K562 treated with DMSO at 1 percent for 4 hours (cell line): ENCODE results near the gene KRTAP9-2. TPM values are rescaled to one million over a fixed set of nuclear protein-coding genes. Genes with fewer than 3 reads are reported as not detected.

ENCODE experiments used
- total RNA-seq: library from RNA; unstranded; fragments of 300-600 nt; gene quantifications from 2 replicates; pipeline ENCODE4 v1.2.3, GENCODE V29; 2022; ENCODE audit not compliant: insufficient read depth

KRTAP9-2 gene
- total RNA-seq: not detected in 2 replicates

GRCh38 chr17:41226598-41227095 is at the start of gene KRTAP9-2:
KRTAP9-2 (plus strand) TSS chr17:41226648; CDS start chr17:41226655, 7 bp downstream.

GRCh38 chr17:41177727-41178271 is 48.6 kb upstream of the KRTAP9-2 start, which contains the start of gene KRTAP4-2:
KRTAP4-2 (minus strand) TSS chr17:41178221; CDS start chr17:41178164, 57 bp downstream.

GRCh38 chr17:41184480-41184961 is 41.9 kb upstream of the KRTAP9-2 start, which contains the start of gene KRTAP4-1:
KRTAP4-1 (minus strand) TSS chr17:41184911; CDS start chr17:41184854, 57 bp downstream.

GRCh38 chr17:41189837-41190318 is 36.6 kb upstream of the KRTAP9-2 start, which contains the start of gene KRTAP9-1:
KRTAP9-1 (plus strand) TSS chr17:41189887; CDS start chr17:41189887, 0 bp downstream.

GRCh38 chr17:41232399-41233105 is 6.1 kb downstream of the KRTAP9-2 start, which contains the start of gene KRTAP9-3:
KRTAP9-3 (plus strand) TSS chr17:41232449; CDS start chr17:41232502, 53 bp downstream.

GRCh38 chr17:41237949-41238437 is 11.5 kb downstream of the KRTAP9-2 start, which contains the start of gene KRTAP9-8:
KRTAP9-8 (plus strand) TSS chr17:41237999; CDS start chr17:41238052, 53 bp downstream.

GRCh38 chr17:41249637-41250240 is 23.3 kb downstream of the KRTAP9-2 start, which contains the start of gene KRTAP9-4:
KRTAP9-4 (plus strand) TSS chr17:41249687; CDS start chr17:41249721, 34 bp downstream.

GRCh38 chr17:41255381-41256290 is 29.2 kb downstream of the KRTAP9-2 start, which contains the start of gene KRTAP9-9:
KRTAP9-9 (plus strand) TSS chr17:41255384.

GRCh38 chr17:41265078-41265477 is 38.6 kb downstream of the KRTAP9-2 start, which contains the start of gene KRTAP9-6:
KRTAP9-6 (plus strand) TSS chr17:41265378; CDS start chr17:41265378, 0 bp downstream.

GRCh38 chr17:41275648-41276190 is 49.3 kb downstream of the KRTAP9-2 start, which contains the start of gene KRTAP9-7:
KRTAP9-7 (plus strand) TSS chr17:41275698; CDS start chr17:41275698, 0 bp downstream.

Other genes with a start within 250 kb of the KRTAP9-2 start
- gene KRT40, start 242.3 kb upstream of the KRTAP9-2 start, total RNA-seq: not detected in 2 replicates
- gene KRTAP3-3, start 232.5 kb upstream of the KRTAP9-2 start, total RNA-seq: not detected in 2 replicates
- not detected in 2 replicates for gene KRTAP3-2, start 226.7 kb upstream of the KRTAP9-2 start, total RNA-seq
- gene KRTAP3-1, start 217.5 kb upstream of the KRTAP9-2 start, total RNA-seq: not detected in 2 replicates
- gene KRTAP1-5, start 199.4 kb upstream of the KRTAP9-2 start, total RNA-seq: not detected in 2 replicates
- not detected in 2 replicates for gene KRTAP1-4, start 196.5 kb upstream of the KRTAP9-2 start, total RNA-seq
- not detected in 2 replicates for gene KRTAP1-3, start 191.8 kb upstream of the KRTAP9-2 start, total RNA-seq
- gene KRTAP1-1, start 185.2 kb upstream of the KRTAP9-2 start, total RNA-seq: not detected in 2 replicates
- gene KRTAP2-1, start 179.3 kb upstream of the KRTAP9-2 start, total RNA-seq: not detected in 2 replicates
- not detected in 2 replicates for gene KRTAP2-2, start 171.4 kb upstream of the KRTAP9-2 start, total RNA-seq
- not detected in 2 replicates for gene KRTAP2-3, start 166.5 kb upstream of the KRTAP9-2 start, total RNA-seq
- not detected in 2 replicates for gene KRTAP2-4, start 160.8 kb upstream of the KRTAP9-2 start, total RNA-seq
- not detected in 2 replicates for gene KRTAP4-7, start 142.5 kb upstream of the KRTAP9-2 start, total RNA-seq
- not detected in 2 replicates for gene KRTAP4-8, start 128.5 kb upstream of the KRTAP9-2 start, total RNA-seq
- gene KRTAP4-16, start 124.4 kb upstream of the KRTAP9-2 start, total RNA-seq: not detected in 2 replicates
- gene KRTAP4-9, start 121.3 kb upstream of the KRTAP9-2 start, total RNA-seq: not detected in 2 replicates
- not detected in 2 replicates for gene KRTAP4-11, start 108.3 kb upstream of the KRTAP9-2 start, total RNA-seq
- gene KRTAP4-12, start 102.5 kb upstream of the KRTAP9-2 start, total RNA-seq: not detected in 2 replicates
- gene KRTAP4-6, start 86.1 kb upstream of the KRTAP9-2 start, total RNA-seq: not detected in 2 replicates
- gene KRTAP4-5, start 76.8 kb upstream of the KRTAP9-2 start, total RNA-seq: not detected in 2 replicates
- gene KRTAP4-4, start 65.9 kb upstream of the KRTAP9-2 start, total RNA-seq: not detected in 2 replicates
- gene KRTAP4-3, start 58.4 kb upstream of the KRTAP9-2 start, total RNA-seq: not detected in 2 replicates
- not detected in 2 replicates for gene KRTAP4-2, start 48.4 kb upstream of the KRTAP9-2 start, total RNA-seq
- not detected in 2 replicates for gene KRTAP4-1, start 41.7 kb upstream of the KRTAP9-2 start, total RNA-seq
- not detected in 2 replicates for gene KRTAP9-1, start 36.8 kb upstream of the KRTAP9-2 start, total RNA-seq
- not detected in 2 replicates for gene KRTAP9-3, start 5.8 kb downstream of the KRTAP9-2 start, total RNA-seq
- not detected in 2 replicates for gene KRTAP9-8, start 11.4 kb downstream of the KRTAP9-2 start, total RNA-seq
- not detected in 2 replicates for gene KRTAP9-4, start 23.0 kb downstream of the KRTAP9-2 start, total RNA-seq
- gene KRTAP9-9, start 28.7 kb downstream of the KRTAP9-2 start, total RNA-seq: not detected in 2 replicates
- gene KRTAP9-6, start 38.7 kb downstream of the KRTAP9-2 start, total RNA-seq: not detected in 2 replicates
- not detected in 2 replicates for gene KRTAP9-7, start 49.0 kb downstream of the KRTAP9-2 start, total RNA-seq
- gene KRTAP29-1, start 76.2 kb downstream of the KRTAP9-2 start, total RNA-seq: not detected in 2 replicates
- gene KRTAP16-1, start 82.7 kb downstream of the KRTAP9-2 start, total RNA-seq: not detected in 2 replicates
- not detected in 2 replicates for gene KRTAP17-1, start 89.1 kb downstream of the KRTAP9-2 start, total RNA-seq
- not detected in 2 replicates for gene KRT33A, start 124.2 kb downstream of the KRTAP9-2 start, total RNA-seq
- not detected in 2 replicates for gene KRT33B, start 143.2 kb downstream of the KRTAP9-2 start, total RNA-seq
- not detected in 2 replicates for gene KRT34, start 155.7 kb downstream of the KRTAP9-2 start, total RNA-seq
- not detected in 2 replicates for gene KRT31, start 171.0 kb downstream of the KRTAP9-2 start, total RNA-seq
- gene KRT37, start 197.9 kb downstream of the KRTAP9-2 start, total RNA-seq: not detected in 2 replicates
- gene KRT38, start 214.3 kb downstream of the KRTAP9-2 start, total RNA-seq: not detected in 2 replicates
- gene KRT32, start 240.7 kb downstream of the KRTAP9-2 start, total RNA-seq: not detected in 2 replicates